ENCODE measurements around the gene MGME1. TPM values are rescaled to one million over a fixed set of nuclear protein-coding genes. Genes with fewer than 3 reads are reported as not detected.

Gene MGME1
- total and polyA plus RNA-seq, 9 of the 15 experiments (the other 6 are each of a cell fraction or from before 2014, with no cell fraction given), result 13.4 to 45.1 (median 30.6) TPM

GRCh38 chr20:17971300-17972013, 2.6 kb downstream of the MGME1 start (continued):
- TF ChIP-seq FOXP4 (CRISPR knock-in tag; IDR thresholded peaks at IDR 0.05; ENCODE audit: borderline replicate concordance), result no peak
- TF ChIP-seq MEIS2 (IDR thresholded peaks at IDR 0.05; ENCODE audit: partially characterized antibody), result no peak
- TF ChIP-seq USF2 (CRISPR knock-in tag; IDR thresholded peaks at IDR 0.05), result no peak
- no peak for TF ChIP-seq EGR1 (conservative IDR thresholded peaks at IDR 0.05)
- no peak for TF ChIP-seq BMI1 (IDR thresholded peaks at IDR 0.05; ENCODE audit: low read length)
- no peak for TF ChIP-seq DEAF1 (CRISPR knock-in tag; IDR thresholded peaks at IDR 0.05)
- TF ChIP-seq FOXP1 (CRISPR knock-in tag; IDR thresholded peaks at IDR 0.05), result no peak
- TF ChIP-seq SLC30A9 (CRISPR knock-in tag; IDR thresholded peaks at IDR 0.05), result no peak
- TF ChIP-seq TFAP4 (CRISPR knock-in tag; IDR thresholded peaks at IDR 0.05; ENCODE audit: borderline replicate concordance), result peak; percentile 86
- no peak for TF ChIP-seq SRSF9 (IDR thresholded peaks at IDR 0.05; ENCODE audit: borderline replicate concordance, low read depth, low read length)
- no peak for TF ChIP-seq LARP7 (IDR thresholded peaks at IDR 0.05)
- no peak for TF ChIP-seq ZBTB5 (IDR thresholded peaks at IDR 0.05)
- TF ChIP-seq KHSRP (IDR thresholded peaks at IDR 0.05), result no peak
- no peak for TF ChIP-seq ARID3B (CRISPR knock-in tag; IDR thresholded peaks at IDR 0.05; ENCODE audit: borderline replicate concordance)
- no peak for TF ChIP-seq ZNF444 (CRISPR knock-in tag; IDR thresholded peaks at IDR 0.05)
- no peak for TF ChIP-seq ATF6 (CRISPR knock-in tag; IDR thresholded peaks at IDR 0.05)
